Caco-2 (cell line): Measurements from ENCODE around the gene LONP2. TPM values are rescaled to one million over a fixed set of nuclear protein-coding genes. Genes with fewer than 3 reads are reported as not detected.

Experiments
- BruUV-seq: library from RNA; stranded (reverse); fragments of 400-500 nt; replicated peaks from 2 replicates; lab custom pipeline; 2021; lab: Mats Ljungman, UMichigan
- CTCF ChIA-PET: fragments of 300-600 bp; sonication (Branson Sonifier 250); formaldehyde crosslinking; loops from one replicate; lab custom pipeline; 2022; ENCODE audit warnings: antibody characterized with exemption; lab: Charles Lee
- POLR2A ChIA-PET: fragments of 300-600 bp; sonication (Branson Sonifier 250); formaldehyde crosslinking; loops from one replicate; lab custom pipeline; 2022; ENCODE audit warnings: antibody characterized with exemption; lab: Charles Lee
- DNase-seq, 2 experiments: peaks; one replicate each; pipeline versions ENCODE4 v3.0.0 to v3.0.0-alpha.2; 2020 to 2022
- H3K27me3 ChIP-seq: replicated peaks from 2 replicates; pipeline ENCODE4 v1.6.0; 2011; ENCODE audit warnings: low read length; ENCODE audit not compliant: control insufficient read depth, insufficient read depth
- H3K36me3 ChIP-seq: 2 replicates; pipeline ENCODE4 v1.5.1; 2011; ENCODE audit warnings: low read length; ENCODE audit not compliant: control insufficient read depth, insufficient read depth
- H3K4me1 ChIP-seq: fragments of 250-450 bp; sonication (Bioruptor Pico); 2 replicates; pipeline ENCODE4 v1.5.1; 2020; ENCODE audit warnings: mild to moderate bottlenecking
- H3K4me3 ChIP-seq: 2 replicates; pipeline ENCODE4 v1.5.1; 2011; ENCODE audit warnings: low read depth, mild to moderate bottlenecking, control low read depth, low read length
- H3K9me3 ChIP-seq: fragments of 250-450 bp; sonication (Bioruptor Pico); 2 replicates; pipeline ENCODE4 v1.5.1; 2020; ENCODE audit warnings: mild to moderate bottlenecking, moderate library complexity
- H3K27ac Mint-ChIP-seq: one replicate; pipeline ENCODE4 v1.8.0; 2022; ENCODE audit warnings: mixed read lengths; ENCODE audit not compliant: unreplicated experiment
- H3K27me3 Mint-ChIP-seq: one replicate; pipeline ENCODE4 v1.8.0; 2022; ENCODE audit warnings: mixed read lengths; ENCODE audit not compliant: insufficient read depth, unreplicated experiment
- H3K36me3 Mint-ChIP-seq: one replicate; pipeline ENCODE4 v1.8.0; 2022; ENCODE audit warnings: mild to moderate bottlenecking, mixed read lengths; ENCODE audit not compliant: insufficient read depth, unreplicated experiment
- H3K4me1 Mint-ChIP-seq: one replicate; pipeline ENCODE4 v1.8.0; 2022; ENCODE audit warnings: low read depth, mixed read lengths; ENCODE audit not compliant: unreplicated experiment
- H3K4me3 Mint-ChIP-seq: one replicate; pipeline ENCODE4 v1.8.0; 2022; ENCODE audit warnings: mild to moderate bottlenecking, moderate library complexity, mixed read lengths; ENCODE audit not compliant: unreplicated experiment
- H3K9me3 Mint-ChIP-seq: one replicate; pipeline ENCODE4 v1.8.0; 2022; ENCODE audit warnings: mixed read lengths; ENCODE audit not compliant: unreplicated experiment
- CTCF ChIP-seq, 2 experiments: fragments of 200-600 bp in 1 of 2; IDR thresholded peaks; 1 replicate in 1 of 2; 2 replicates in 1 of 2; pipeline versions ENCODE4 v1.5.1 to v1.8.0; 2011 to 2022; ENCODE audit warnings: antibody characterized with exemption in 1 of 2, control low read depth in 1 of 2, inconsistent platforms in 1 of 2, low read depth in 1 of 2, low read length in 1 of 2, mild to moderate bottlenecking in 1 of 2, moderate library complexity in 1 of 2; ENCODE audit not compliant: insufficient read depth in 1 of 2, severe bottlenecking in 1 of 2, unreplicated experiment in 1 of 2
- intact Hi-C: fragments of 100-400 bp; cut with micrococcal nuclease; formaldehyde crosslinking; loops from one replicate; pipeline ENCODE4 v1.10.0; 2022; ENCODE audit not compliant: unreplicated experiment
- total RNA-seq: library from RNA; stranded (reverse); gene quantifications from 2 replicates; pipeline ENCODE4 v1.2.3, GENCODE V29; 2022

Gene LONP2
- total RNA-seq, 1 experiment from 2014 or later: 32.1 TPM

GRCh38 chr16:48378836-48379235, 134.7 kb downstream of the LONP2 start:
- Histone ChIP-seq H3K4me1 (peaks cover 22% of the 10 kb centered on the region; the same call in 1 of the 2 replicates), H3K4me3 (no peak overlapping the region), H3K27me3 (no peaks in the 10 kb centered on the region), H3K36me3 (no peaks in the 10 kb centered on the region), H3K9me3 (no peaks in the 10 kb centered on the region)
- ChIA-PET POLR2A (no interaction called here), CTCF (interaction anchor here (0.8 kb wide), 1 partner anchor 13 kb away, joined by 3 read pairs; no protein-coding TSS in a partner anchor)
- Mint-ChIP-seq H3K27ac (no peak overlapping the region), H3K36me3 (peaks cover 5% of the 10 kb centered on the region), H3K9me3 (no peaks in the 10 kb centered on the region), H3K4me3 (no peak overlapping the region), H3K4me1 (peaks cover 31% of the 10 kb centered on the region), H3K27me3 (no peaks in the 10 kb centered on the region)
- BruUV-seq: no TSS peak
- no peak for TF ChIP-seq CTCF (IDR thresholded peaks at IDR 0.05; ENCODE audit: insufficient read depth in 1 of 2, low read depth in 1 of 2, low read length in 1 of 2, severe bottlenecking in 1 of 2, unreplicated experiment in 1 of 2)
- intact Hi-C loops: no loop called here
- no peak for DNase-seq

GRCh38 chr16:48381201-48381600, 137.1 kb downstream of the LONP2 start:
- Histone ChIP-seq H3K4me3 (no peak overlapping the region), H3K27me3 (no peaks in the 10 kb centered on the region), H3K4me1 (peaks cover 10% of the 10 kb centered on the region; the same call in 1 of the 2 replicates), H3K9me3 (no peaks in the 10 kb centered on the region), H3K36me3 (no peaks in the 10 kb centered on the region)
- POLR2A ChIA-PET: no interaction called here
- Mint-ChIP-seq H3K27me3 (no peaks in the 10 kb centered on the region), H3K36me3 (peaks cover 12% of the 10 kb centered on the region), H3K9me3 (no peaks in the 10 kb centered on the region), H3K4me1 (peaks cover 31% of the 10 kb centered on the region), H3K4me3 (no peak overlapping the region), H3K27ac (no peak overlapping the region)
- CTCF ChIA-PET: no interaction called here
- intact Hi-C loops: loop anchor here (10.0 kb wide), 1 partner anchor 1496 kb away; the partner anchor contains the start of gene GPT2
- no TSS peak for BruUV-seq
- TF ChIP-seq CTCF (IDR thresholded peaks at IDR 0.05; ENCODE audit: insufficient read depth in 1 of 2, low read depth in 1 of 2, low read length in 1 of 2, severe bottlenecking in 1 of 2, unreplicated experiment in 1 of 2): no peak
- DNase-seq: no peak

GRCh38 chr16:48382131-48382530, 138.0 kb downstream of the LONP2 start:
- intact Hi-C loops: loop anchor here (10.0 kb wide), 1 partner anchor 1497 kb away; the partner anchor contains the start of gene GPT2
- H3K4me3 Mint-ChIP-seq: no peak overlapping the region
- H3K27ac Mint-ChIP-seq: no peak overlapping the region

More at GRCh38 chr16:48382131-48382530, 138.0 kb downstream of the LONP2 start:
- no peaks in the 10 kb centered on the region for H3K9me3 Mint-ChIP-seq
- ChIA-PET CTCF (no interaction called here), POLR2A (no interaction called here)
- H3K4me1 ChIP-seq: peaks cover 10% of the 10 kb centered on the region; the same call in 1 of the 2 replicates
- BruUV-seq: no TSS peak
- no peaks in the 10 kb centered on the region for H3K36me3 ChIP-seq
- peaks cover 12% of the 10 kb centered on the region for H3K36me3 Mint-ChIP-seq
- H3K27me3 ChIP-seq: no peaks in the 10 kb centered on the region
- no peak for DNase-seq
- H3K27me3 Mint-ChIP-seq: no peaks in the 10 kb centered on the region
- no peaks in the 10 kb centered on the region for H3K9me3 ChIP-seq
- no peak overlapping the region for H3K4me3 ChIP-seq
- peaks cover 31% of the 10 kb centered on the region for H3K4me1 Mint-ChIP-seq
- TF ChIP-seq CTCF (IDR thresholded peaks at IDR 0.05; ENCODE audit: insufficient read depth in 1 of 2, low read depth in 1 of 2, low read length in 1 of 2, severe bottlenecking in 1 of 2, unreplicated experiment in 1 of 2): no peak
